Liver (tissue), 9 donors: ENCODE data around the gene ERC1. TPM values are rescaled to one million over a fixed set of nuclear protein-coding genes. Genes with fewer than 3 reads are reported as not detected.

Source experiments
- DNase-seq: peaks from one replicate; pipeline ENCODE4 v3.0.0-alpha.2; 2017; ENCODE audit warnings: low spot score
- H3K27ac ChIP-seq, 2 donors: one replicate each; pipeline ENCODE4 v1.7.0; 2013; ENCODE audit warnings: inconsistent platforms in 2 of 2, low read length in 2 of 2, control low read depth in 1 of 2, low read depth in 1 of 2, mild to moderate bottlenecking in 1 of 2
- H3K27me3 ChIP-seq, 4 donors: one replicate each; pipeline versions ENCODE4 v1.6.1 to v1.7.0; 2013; ENCODE audit warnings: low read length in 3 of 4, inconsistent platforms in 1 of 4, mild to moderate bottlenecking in 1 of 4, moderate library complexity in 1 of 4; ENCODE audit not compliant: control insufficient read depth in 4 of 4, insufficient read depth in 4 of 4
- H3K36me3 ChIP-seq, 4 donors: one replicate each; pipeline versions ENCODE4 v1.6.1 to v1.7.0; 2013; ENCODE audit warnings: low read length in 3 of 4, mild to moderate bottlenecking in 3 of 4, low read depth in 1 of 4, moderate library complexity in 1 of 4; ENCODE audit not compliant: control insufficient read depth in 4 of 4, insufficient read depth in 3 of 4
- H3K4me1 ChIP-seq, 4 donors: one replicate each; pipeline versions ENCODE4 v1.6.1 to v1.7.0; 2013; ENCODE audit warnings: low read length in 3 of 4, mild to moderate bottlenecking in 3 of 4, moderate library complexity in 1 of 4; ENCODE audit not compliant: control insufficient read depth in 4 of 4, insufficient read depth in 4 of 4
- H3K4me3 ChIP-seq, 3 donors: one replicate each; pipeline versions ENCODE4 v1.6.1 to v1.7.0; 2013; ENCODE audit warnings: low read length in 3 of 3, control low read depth in 1 of 3, low read depth in 1 of 3, mild to moderate bottlenecking in 1 of 3
- H3K9ac ChIP-seq, 2 donors: one replicate each; pipeline ENCODE4 v1.7.0; 2013; ENCODE audit warnings: low read length in 2 of 2, mild to moderate bottlenecking in 2 of 2, moderate library complexity in 2 of 2, control low read depth in 1 of 2, low read depth in 1 of 2
- H3K9me3 ChIP-seq, 4 donors: one replicate each; pipeline versions ENCODE4 v1.6.1 to v1.7.0; 2013; ENCODE audit warnings: low read length in 3 of 4; ENCODE audit not compliant: control insufficient read depth in 4 of 4
- ATF3 ChIP-seq: IDR thresholded peaks from 2 replicates; pipeline ENCODE4 v1.6.1; 2016; ENCODE audit warnings: antibody characterized with exemption
- CTCF ChIP-seq: fragments of 150-350 bp; IDR thresholded peaks from 2 replicates; pipeline ENCODE4 v1.5.1; 2017; ENCODE audit warnings: improper control_type of control experiment, low read depth, low read length; ENCODE audit not compliant: missing input control
- EGR1 ChIP-seq, 2 donors: IDR thresholded peaks; 2 replicates each; pipeline ENCODE4 v1.6.1; 2016 to 2018; ENCODE audit warnings: antibody characterized with exemption in 2 of 2, low read depth in 2 of 2
- FOXA1 ChIP-seq: IDR thresholded peaks from 2 replicates; pipeline ENCODE4 v1.6.1; 2016; ENCODE audit warnings: antibody characterized with exemption
- FOXA2 ChIP-seq: IDR thresholded peaks from 2 replicates; pipeline ENCODE4 v1.6.1; 2016; ENCODE audit warnings: antibody characterized with exemption
- GABPA ChIP-seq, 2 donors: IDR thresholded peaks in 1 of 2; conservative IDR thresholded peaks in 1 of 2; 2 replicates each; pipeline ENCODE4 v1.6.1; 2016; ENCODE audit warnings: antibody characterized with exemption in 2 of 2, mild to moderate bottlenecking in 1 of 2, moderate library complexity in 1 of 2
- HNF4A ChIP-seq, 2 donors: conservative IDR thresholded peaks; 2 replicates each; pipeline ENCODE4 v1.6.1; 2016; ENCODE audit warnings: antibody characterized with exemption in 2 of 2, mild to moderate bottlenecking in 2 of 2
- JUND ChIP-seq, 2 donors: IDR thresholded peaks; 2 replicates each; pipeline ENCODE4 v1.6.1; 2016; ENCODE audit warnings: antibody characterized with exemption in 2 of 2
- MAX ChIP-seq: IDR thresholded peaks from 2 replicates; pipeline ENCODE4 v1.6.1; 2016; ENCODE audit warnings: antibody characterized with exemption
- NR2F2 ChIP-seq: IDR thresholded peaks from 2 replicates; pipeline ENCODE4 v1.6.1; 2016; ENCODE audit warnings: antibody characterized with exemption
- RAD21 ChIP-seq, 2 donors: IDR thresholded peaks; 2 replicates each; pipeline ENCODE4 v1.6.1; 2016; ENCODE audit warnings: antibody characterized with exemption in 2 of 2, mild to moderate bottlenecking in 2 of 2
- REST ChIP-seq: IDR thresholded peaks from 2 replicates; pipeline ENCODE4 v1.6.1; 2016; ENCODE audit warnings: antibody characterized with exemption, mild to moderate bottlenecking
- RXRA ChIP-seq, 2 donors: IDR thresholded peaks; 2 replicates each; pipeline ENCODE4 v1.6.1; 2017 to 2018; ENCODE audit warnings: antibody characterized with exemption in 2 of 2, mild to moderate bottlenecking in 1 of 2
- SP1 ChIP-seq: IDR thresholded peaks from 2 replicates; pipeline ENCODE4 v1.6.1; 2018; ENCODE audit warnings: antibody characterized with exemption, mild to moderate bottlenecking
- TAF1 ChIP-seq: conservative IDR thresholded peaks from 2 replicates; pipeline ENCODE4 v1.6.1; 2016; ENCODE audit warnings: antibody characterized with exemption, mild to moderate bottlenecking
- YY1 ChIP-seq: IDR thresholded peaks from 2 replicates; pipeline ENCODE4 v1.6.1; 2016; ENCODE audit warnings: antibody characterized with exemption, mild to moderate bottlenecking
- ZBTB33 ChIP-seq: IDR thresholded peaks from 2 replicates; pipeline ENCODE4 v1.6.1; 2016; ENCODE audit warnings: antibody characterized with exemption
- WGBS: extraction: QIAGEN DNeasy Blood & Tissue Kit; methylation state at CpG from one replicate; pipeline ENCODE4 v1.1.7; 2013; 5-methylcytosine and 5-hydroxymethylcytosine counted together
- polyA plus RNA-seq, 2 donors: library from polyadenylated mRNA; stranded (reverse) in 1 of 2; unstranded in 1 of 2; fragments of 200-250 nt in 1 of 2; fragments of >200 nt in 1 of 2; fragmentation: Nextera tagmentation in 1 of 2; extraction: Ambion mirVana in 1 of 2; gene quantifications; one replicate each; pipeline versions ENCODE4 v1.2.1 to v1.2.3, GENCODE V29; 2013 to 2015
- total RNA-seq, 2 donors: library from RNA; depleted of rRNA; stranded (reverse); fragments of >200 nt; gene quantifications; one replicate each; pipeline ENCODE4 v1.2.3, GENCODE V29; 2014
- donor health status: healthy.
- donor health status: healthy.
- donor health status: healthy.
- donor health status: healthy.
- donor health status: healthy.

ERC1 gene
- total and polyA plus RNA-seq, 4 donors = 6.2 to 50.2 (median 10.3) TPM

GRCh38 chr12:974271-974862, 16.7 kb upstream of the ERC1 start:
- no peak for TF ChIP-seq RAD21 (IDR thresholded peaks at IDR 0.05)
- TF ChIP-seq SP1 = no peak
- TF ChIP-seq RXRA (IDR thresholded peaks at IDR 0.05) = no peak
- no peak for TF ChIP-seq CTCF
- H3K4me1 ChIP-seq = no peaks in the 10 kb centered on the region
- no peak overlapping the region for H3K9ac ChIP-seq
- no peak for DNase-seq
- no peaks in the 10 kb centered on the region for H3K9me3 ChIP-seq
- no peak overlapping the region for H3K4me3 ChIP-seq
- 90% methylated on average over 4 of the region's 4 CpGs for WGBS
- no peaks in the 10 kb centered on the region for H3K36me3 ChIP-seq
- H3K27ac ChIP-seq = no peak overlapping the region
- no peaks in the 10 kb centered on the region for H3K27me3 ChIP-seq

GRCh38 chr12:976644-977043, 14.4 kb upstream of the ERC1 start:
- TF ChIP-seq RAD21 (IDR thresholded peaks at IDR 0.05) (no peak), TAF1 (no peak), GABPA (IDR thresholded peaks at IDR 0.05 in 1 of 2, conservative IDR thresholded peaks at IDR 0.05 in 1 of 2) (no peak), MAX (no peak), HNF4A (conservative IDR thresholded peaks at IDR 0.05) (no peak), ATF3 (no peak), CTCF (no peak), FOXA2 (no peak), JUND (IDR thresholded peaks at IDR 0.05) (no peak), FOXA1 (no peak), RXRA (IDR thresholded peaks at IDR 0.05) (no peak), NR2F2 (no peak), YY1 (no peak), ZBTB33 (no peak), REST (no peak), SP1 (no peak), EGR1 (IDR thresholded peaks at IDR 0.05; ENCODE audit: low read depth in 2 of 2) (no peak)
- Histone ChIP-seq H3K4me3 (no peak overlapping the region), H3K27me3 (no peaks in the 10 kb centered on the region), H3K36me3 (no peaks in the 10 kb centered on the region), H3K4me1 (no peaks in the 10 kb centered on the region), H3K9me3 (no peaks in the 10 kb centered on the region), H3K27ac (no peak overlapping the region), H3K9ac (no peak overlapping the region)
- no peak for DNase-seq
- WGBS = 81% methylated on average over 6 of the region's 6 CpGs
